Measurements from ENCODE around the gene GSTA2.

GRCh38 chr6:52728394-52728793 is 34.9 kb downstream of the GSTA2 start:
- no peak for TF ChIP-seq CTCF (IDR thresholded peaks at IDR 0.05)
- no peak for TF ChIP-seq POLR2A (IDR thresholded peaks at IDR 0.05)
